NCI-H524 treated with DMSO at 0.1 percent for 48 hours (cell line): ENCODE data around the gene PIAS4.

Experiments used
- DNase-seq: peaks from one replicate; lab custom pipeline; 2025; lab: John Stamatoyannopoulos, UW

Gene PIAS4

DNA sequence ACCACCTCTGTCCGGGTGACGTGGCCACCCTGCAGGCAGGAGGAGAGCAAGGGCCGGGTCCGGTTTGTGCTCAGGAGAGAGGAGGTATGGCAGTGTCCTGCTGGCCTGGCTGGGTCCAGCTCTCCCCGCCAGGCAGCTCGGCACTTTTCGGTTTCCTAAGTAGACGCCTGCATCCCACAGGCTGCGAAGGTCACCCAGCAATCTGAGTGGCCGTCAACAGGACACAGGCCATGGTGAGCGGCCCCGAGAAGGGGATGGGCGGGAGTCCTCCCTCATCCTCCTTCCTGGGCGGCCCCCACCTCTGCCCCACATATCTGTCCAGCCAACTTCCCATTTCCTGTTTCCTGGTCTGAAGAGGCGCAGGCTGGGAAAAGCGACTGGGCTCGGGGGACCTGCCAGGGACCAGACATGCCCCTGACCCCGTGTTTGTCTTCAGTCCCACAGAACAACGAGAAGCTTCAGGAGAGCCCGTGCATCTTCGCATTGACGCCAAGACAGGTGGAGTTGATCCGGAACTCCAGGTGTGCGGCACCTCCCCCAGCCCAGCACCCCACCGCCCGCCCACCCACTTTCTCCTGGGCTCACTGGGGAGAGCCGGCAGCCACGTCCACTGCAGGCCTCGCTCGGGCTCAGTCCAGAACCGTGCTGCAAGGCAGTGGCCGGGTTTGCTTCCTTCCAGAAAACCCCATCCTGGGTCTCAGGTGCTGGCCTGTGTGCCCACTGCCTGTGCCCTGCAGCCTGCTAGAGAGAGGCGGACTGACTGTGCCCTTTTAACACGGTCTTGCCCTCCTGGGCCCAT is 16.3 kb downstream of the PIAS4 start:
- no peak for DNase-seq

DNA sequence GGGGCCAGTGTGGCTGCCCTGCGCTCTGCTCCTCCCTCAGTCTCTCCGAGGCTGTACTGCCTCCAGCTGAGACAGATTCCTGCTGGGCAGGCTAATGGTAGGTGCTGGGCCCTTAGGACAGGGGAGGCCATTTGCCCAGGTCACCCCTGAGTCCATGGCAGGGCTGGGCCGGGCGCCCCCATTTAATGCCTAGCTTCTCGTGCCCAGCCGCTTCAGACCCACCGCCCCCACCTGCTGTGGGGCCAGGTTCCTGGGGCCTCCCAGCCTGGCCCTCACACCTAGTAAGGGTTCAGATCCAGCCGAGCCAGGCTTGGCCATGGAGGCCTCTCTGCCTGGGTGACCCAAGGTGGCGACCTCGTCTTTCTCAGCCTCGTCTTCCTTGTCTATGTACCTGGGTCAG is 17.8 kb downstream of the PIAS4 start:
- DNase-seq, result no peak

DNA sequence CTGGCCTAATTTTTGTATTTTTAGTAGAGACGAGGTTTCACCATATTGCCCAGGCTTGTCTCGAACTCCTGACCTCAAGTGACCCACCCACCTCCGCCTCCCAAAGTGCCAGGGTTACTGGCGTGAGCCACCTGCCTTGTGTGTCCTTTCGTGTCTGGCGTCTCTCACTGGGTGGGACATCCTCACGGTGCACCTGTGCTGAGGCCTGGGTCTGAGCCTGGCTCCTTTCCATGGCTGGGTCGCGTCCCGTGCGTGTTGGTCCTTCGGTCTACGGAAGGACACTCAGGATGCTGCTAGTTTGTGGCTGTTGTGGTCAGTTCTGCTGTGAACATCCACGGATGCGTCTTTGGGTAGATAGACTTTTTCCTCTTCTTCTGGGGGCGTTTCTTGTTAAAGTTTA is 19.6 kb downstream of the PIAS4 start:
- no peak for DNase-seq

- no peak for DNase-seq
These were observed 21.1 kb downstream of the PIAS4 start for GRCh38 chr19:4028334-4029246.

GRCh38 chr19:4029247-4029614 is 21.7 kb downstream of the PIAS4 start:
- no peak for DNase-seq

DNA sequence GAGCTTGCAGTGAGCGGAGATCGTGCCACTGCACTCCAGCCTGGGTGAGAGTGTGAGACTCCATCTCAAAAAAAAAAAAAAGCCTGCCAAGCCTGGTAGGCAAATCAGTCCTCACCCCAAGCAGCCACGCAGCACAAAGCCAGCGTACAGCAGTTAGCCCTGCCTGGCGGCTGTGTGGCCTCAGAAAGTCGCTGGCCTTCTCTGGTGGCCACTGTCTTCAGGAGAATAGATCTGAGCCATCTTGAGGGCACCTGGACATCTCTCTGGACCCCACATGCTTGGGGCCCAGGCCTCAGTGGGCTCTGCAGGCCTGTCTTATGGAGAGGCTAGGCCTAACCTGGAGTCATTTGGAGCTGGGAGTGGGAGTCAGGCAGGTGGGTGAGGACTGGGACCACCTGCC is 23.0 kb downstream of the PIAS4 start:
- no peak for DNase-seq

- DNase-seq, result no peak
These were observed 23.4 kb downstream of the PIAS4 start for GRCh38 chr19:4030981-4031380.

DNA sequence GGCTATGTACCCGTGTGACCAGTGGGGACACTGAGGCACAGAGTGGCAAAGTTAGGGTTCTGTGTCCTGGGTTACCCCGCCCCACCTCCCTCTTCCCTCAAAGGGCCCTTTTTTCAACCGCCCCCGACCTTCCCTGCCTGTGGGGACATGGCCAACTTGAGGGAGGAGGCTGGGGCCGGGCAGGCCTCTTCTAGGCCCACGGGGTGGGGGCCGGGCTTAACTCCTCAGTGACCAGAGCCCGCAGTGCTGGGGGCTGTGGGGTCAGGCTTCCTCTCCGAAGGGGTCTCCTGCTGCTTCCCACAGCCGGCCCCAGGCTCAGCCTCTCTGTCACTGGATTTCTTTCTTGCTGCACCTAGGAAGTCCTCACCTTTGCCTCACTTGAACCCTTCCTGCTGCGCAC is 23.9 kb downstream of the PIAS4 start:
- no peak for DNase-seq

DNA sequence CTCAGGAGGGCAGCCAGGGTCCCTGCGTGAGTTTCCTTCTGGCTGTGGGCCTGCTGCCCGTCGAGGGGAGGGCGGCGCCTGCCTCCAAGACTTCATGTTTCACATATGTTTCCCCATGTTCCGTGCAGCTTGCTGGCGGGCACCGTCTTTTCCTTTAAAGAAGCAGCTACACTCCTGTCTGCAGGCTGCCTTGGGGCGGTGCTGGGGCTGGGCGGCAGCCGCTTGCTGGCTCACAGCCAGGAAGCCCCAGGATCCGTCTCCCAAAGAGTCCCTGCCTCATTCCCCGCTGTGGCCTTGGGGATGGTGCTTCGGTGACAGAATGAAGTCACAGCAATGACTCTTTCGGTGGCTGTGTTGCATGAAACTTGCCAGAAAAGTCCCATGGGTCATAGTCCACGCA is 24.9 kb downstream of the PIAS4 start:
- no peak for DNase-seq

- DNase-seq, result no peak
These were observed 25.8 kb downstream of the PIAS4 start for GRCh38 chr19:4033028-4033956.

DNA sequence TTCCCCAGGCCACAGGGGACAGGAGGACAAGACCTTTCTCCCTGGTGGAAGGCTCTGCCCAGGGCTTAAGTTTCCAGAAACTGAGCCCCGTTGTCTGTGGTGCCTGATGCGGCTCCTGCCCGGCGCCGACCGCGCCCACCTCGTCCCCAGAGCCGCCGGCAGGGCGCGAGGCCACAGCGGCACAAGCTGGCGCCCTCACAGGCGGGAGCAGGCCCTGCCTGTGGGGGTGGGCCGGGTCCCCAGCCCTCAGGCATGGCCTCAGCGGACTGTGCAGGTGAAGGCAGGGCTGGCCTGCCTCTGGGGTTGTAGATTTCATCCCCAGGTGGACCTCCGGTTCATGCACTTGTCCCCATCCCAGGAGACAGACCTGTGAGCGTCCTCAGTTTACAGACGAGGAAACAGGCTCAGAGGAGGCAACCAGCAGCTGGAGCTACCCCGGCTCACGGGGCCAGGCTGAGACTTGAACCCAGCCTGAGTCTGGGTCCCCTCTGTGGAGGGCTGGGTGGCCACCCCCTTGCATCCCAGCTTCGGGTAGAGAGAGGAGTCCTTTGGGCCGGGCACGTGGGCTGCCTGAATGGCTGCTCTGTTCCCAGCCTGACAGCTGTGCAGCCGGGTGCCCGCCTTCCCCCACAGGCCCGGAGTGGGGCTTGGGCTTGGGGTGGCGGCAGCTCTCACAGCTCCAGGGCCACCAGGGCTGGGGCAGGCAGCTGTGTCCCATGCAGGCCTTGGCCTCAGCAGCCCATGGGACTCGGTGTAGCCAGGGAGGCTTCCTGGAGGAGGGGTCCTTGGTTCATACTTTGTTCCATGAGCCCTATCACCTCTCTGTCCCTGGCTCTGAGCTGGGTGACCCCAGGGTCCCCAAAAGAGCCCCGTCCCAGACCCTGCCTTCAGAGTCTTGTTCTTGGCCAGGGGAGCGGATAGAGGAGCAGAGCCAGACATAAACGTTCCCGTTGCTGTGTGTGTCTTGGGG is 26.8 kb downstream of the PIAS4 start:
- no peak for DNase-seq

- DNase-seq, result no peak
These were observed 27.6 kb downstream of the PIAS4 start for GRCh38 chr19:4035018-4035566.

DNA sequence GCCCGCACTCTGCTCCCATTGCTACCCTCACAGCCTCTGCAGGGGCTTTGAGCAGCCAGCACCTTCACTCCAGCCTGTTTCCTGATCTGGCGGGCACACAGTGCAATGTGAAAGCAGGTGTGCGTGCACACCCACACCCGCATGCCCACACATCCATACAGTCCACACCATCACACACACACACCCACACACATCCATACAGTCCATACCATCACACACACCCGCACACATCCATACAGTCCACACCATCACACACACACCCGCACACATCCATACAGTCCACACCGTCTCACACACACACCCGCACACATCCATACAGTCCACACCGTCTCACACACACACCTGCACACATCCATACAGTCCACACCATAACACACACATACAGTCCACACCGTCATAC is 28.0 kb downstream of the PIAS4 start:
- no peak for DNase-seq

- no peak for DNase-seq
These were observed 29.2 kb downstream of the PIAS4 start for GRCh38 chr19:4036576-4037300.

DNA sequence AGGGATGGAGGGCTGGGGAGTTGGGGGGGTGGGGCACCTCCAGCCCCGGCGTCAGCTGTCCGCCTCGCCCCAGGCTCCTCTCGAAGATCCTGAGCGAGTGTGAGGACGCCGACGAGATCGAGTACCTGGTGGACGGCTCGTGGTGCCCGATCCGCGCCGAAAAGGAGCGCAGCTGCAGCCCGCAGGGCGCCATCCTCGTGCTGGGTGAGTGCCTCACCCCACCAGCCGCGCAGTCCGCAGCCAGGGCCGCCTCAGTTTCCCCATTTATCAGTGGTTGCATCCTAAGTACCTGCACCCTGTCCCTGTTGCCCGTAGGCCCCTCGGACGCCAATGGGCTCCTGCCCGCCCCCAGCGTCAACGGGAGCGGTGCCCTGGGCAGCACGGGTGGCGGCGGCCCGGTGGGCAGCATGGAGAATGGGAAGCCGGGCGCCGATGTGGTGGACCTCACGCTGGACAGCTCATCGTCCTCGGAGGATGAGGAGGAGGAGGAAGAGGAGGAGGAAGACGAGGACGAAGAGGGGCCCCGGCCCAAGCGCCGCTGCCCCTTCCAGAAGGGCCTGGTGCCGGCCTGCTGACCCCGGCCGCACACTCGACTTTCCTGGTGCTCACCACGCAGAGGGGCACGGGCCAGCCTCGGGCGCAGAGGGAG is 29.9 kb downstream of the PIAS4 start:
- no peak for DNase-seq

- no peak for DNase-seq
These were observed 30.5 kb downstream of the PIAS4 start for GRCh38 chr19:4038057-4038456.

GRCh38 chr19:4038661-4039423 is 31.3 kb downstream of the PIAS4 start:
- no peak for DNase-seq

- DNase-seq, result no peak
These were observed 34.7 kb downstream of the PIAS4 start for GRCh38 chr19:4042064-4042730.
